Mononuclear cell (primary cell): Measurements from ENCODE around the gene RPAIN. TPM values are rescaled to one million over a fixed set of nuclear protein-coding genes. Genes with fewer than 3 reads are reported as not detected.

Experiments
- H3K27me3 ChIP-seq: 2 replicates; pipeline ENCODE4 v1.6.0; 2011; ENCODE audit warnings: low read length, control low read depth; ENCODE audit not compliant: insufficient read depth
- H3K4me1 ChIP-seq: 2 replicates; pipeline ENCODE4 v1.5.1; 2011; ENCODE audit warnings: mild to moderate bottlenecking, low read length, control low read depth; ENCODE audit not compliant: insufficient read depth
- H3K4me3 ChIP-seq: 2 replicates; pipeline ENCODE4 v1.5.1; 2011; ENCODE audit warnings: mild to moderate bottlenecking, low read length, moderate library complexity
- H3K9me3 ChIP-seq: 2 replicates; pipeline ENCODE4 v1.5.1; 2011; ENCODE audit warnings: low read depth, mild to moderate bottlenecking, control low read depth, low read length
- total RNA-seq: library from RNA; depleted of rRNA; stranded (reverse); fragments of >200 nt; gene quantifications from one replicate; pipeline ENCODE4 v1.2.3, GENCODE V29; 2012

The RPAIN gene
- total RNA-seq, 1 donor: 51.9 TPM

GRCh38 chr17:5439446-5439764 is 19.4 kb downstream of the RPAIN start:
- Histone ChIP-seq H3K27me3 (no peaks in the 10 kb centered on the region), H3K4me1 (peaks cover 29% of the 10 kb centered on the region), H3K9me3 (no peaks in the 10 kb centered on the region), H3K4me3 (peak overlapping the region; percentile 62)

GRCh38 chr17:5443728-5444127 is 23.7 kb downstream of the RPAIN start:
- Histone ChIP-seq H3K9me3 (no peaks in the 10 kb centered on the region), H3K4me3 (no peak overlapping the region), H3K4me1 (peaks cover 10% of the 10 kb centered on the region), H3K27me3 (no peaks in the 10 kb centered on the region)

- no peaks in the 10 kb centered on the region for H3K27me3 ChIP-seq
- no peaks in the 10 kb centered on the region for H3K9me3 ChIP-seq
- H3K4me1 ChIP-seq: peaks cover 9% of the 10 kb centered on the region
Measured at GRCh38 chr17:5444209-5444608, 24.2 kb downstream of the RPAIN start.

GRCh38 chr17:5446786-5447185 is 26.8 kb downstream of the RPAIN start:
- H3K27me3 ChIP-seq: no peaks in the 10 kb centered on the region
- no peaks in the 10 kb centered on the region for H3K9me3 ChIP-seq
- H3K4me3 ChIP-seq: no peak overlapping the region
- H3K4me1 ChIP-seq: no peaks in the 10 kb centered on the region

More at GRCh38 chr17:5444209-5444608, 24.2 kb downstream of the RPAIN start:
- no peak overlapping the region for H3K4me3 ChIP-seq

GRCh38 chr17:5464717-5465507 is 44.9 kb downstream of the RPAIN start:
- H3K27me3 ChIP-seq: no peaks in the 10 kb centered on the region
- H3K9me3 ChIP-seq: no peaks in the 10 kb centered on the region
- no peak overlapping the region for H3K4me3 ChIP-seq
- H3K4me1 ChIP-seq: peaks cover 39% of the 10 kb centered on the region

GRCh38 chr17:5466295-5466694 is 46.3 kb downstream of the RPAIN start:
- Histone ChIP-seq H3K4me3 (no peak overlapping the region), H3K9me3 (no peaks in the 10 kb centered on the region), H3K4me1 (peaks cover 39% of the 10 kb centered on the region), H3K27me3 (no peaks in the 10 kb centered on the region)

- peak overlapping the region; percentile 61 for H3K4me3 ChIP-seq
- no peaks in the 10 kb centered on the region for H3K27me3 ChIP-seq
- no peaks in the 10 kb centered on the region for H3K9me3 ChIP-seq
- peaks cover 34% of the 10 kb centered on the region for H3K4me1 ChIP-seq
Measured at GRCh38 chr17:5467416-5467815, 47.4 kb downstream of the RPAIN start.

- Histone ChIP-seq H3K9me3 (no peaks in the 10 kb centered on the region), H3K4me3 (peak overlapping the region; percentile 61), H3K27me3 (no peaks in the 10 kb centered on the region), H3K4me1 (peaks cover 27% of the 10 kb centered on the region)
Measured at GRCh38 chr17:5468075-5468473, 48.1 kb downstream of the RPAIN start.

GRCh38 chr17:5472511-5472910 is 52.5 kb downstream of the RPAIN start:
- Histone ChIP-seq H3K4me1 (peaks cover 13% of the 10 kb centered on the region), H3K27me3 (no peaks in the 10 kb centered on the region), H3K4me3 (no peak overlapping the region), H3K9me3 (no peaks in the 10 kb centered on the region)

GRCh38 chr17:5473906-5474305 is 53.9 kb downstream of the RPAIN start:
- H3K27me3 ChIP-seq: no peaks in the 10 kb centered on the region
- H3K9me3 ChIP-seq: no peaks in the 10 kb centered on the region
- peaks cover 5% of the 10 kb centered on the region for H3K4me1 ChIP-seq
- no peak overlapping the region for H3K4me3 ChIP-seq

GRCh38 chr17:5478992-5479391 is 59.0 kb downstream of the RPAIN start:
- peaks cover 8% of the 10 kb centered on the region for H3K4me1 ChIP-seq

GRCh38 chr17:5480962-5481361 is 61.0 kb downstream of the RPAIN start:
- Histone ChIP-seq H3K4me3 (no peak overlapping the region), H3K27me3 (no peaks in the 10 kb centered on the region), H3K4me1 (peaks cover 25% of the 10 kb centered on the region), H3K9me3 (no peaks in the 10 kb centered on the region)

More at GRCh38 chr17:5478992-5479391, 59.0 kb downstream of the RPAIN start:
- Histone ChIP-seq H3K27me3 (no peaks in the 10 kb centered on the region), H3K9me3 (no peaks in the 10 kb centered on the region), H3K4me3 (no peak overlapping the region)

- Histone ChIP-seq H3K4me3 (no peak overlapping the region), H3K4me1 (peaks cover 25% of the 10 kb centered on the region), H3K27me3 (no peaks in the 10 kb centered on the region), H3K9me3 (no peaks in the 10 kb centered on the region)
Measured at GRCh38 chr17:5481451-5481850, 61.5 kb downstream of the RPAIN start.
